H9 (cell line): ENCODE results near the gene CINP. TPM values are rescaled to one million over a fixed set of nuclear protein-coding genes. Genes with fewer than 3 reads are reported as not detected.

Source experiments
- DNase-seq: peaks from one replicate; pipeline ENCODE4 v3.0.0-alpha.2; 2017
- H2AFZ ChIP-seq: one replicate; pipeline ENCODE4 v1.6.1; 2013; ENCODE audit warnings: mild to moderate bottlenecking, low read length, control low read depth, moderate library complexity
- H2AK5ac ChIP-seq: 2 replicates; pipeline ENCODE4 v1.6.1; 2013; ENCODE audit warnings: low read length, control low read depth, mixed read lengths; ENCODE audit not compliant: insufficient read length
- H2BK120ac ChIP-seq: one replicate; pipeline ENCODE4 v1.6.1; 2013; ENCODE audit warnings: low read depth, mild to moderate bottlenecking, low read length, control low read depth, inconsistent platforms; ENCODE audit not compliant: poor library complexity, severe bottlenecking
- H2BK12ac ChIP-seq: 2 replicates; pipeline ENCODE4 v1.6.1; 2013; ENCODE audit warnings: low read length, control low read depth, mixed read lengths, low read depth; ENCODE audit not compliant: insufficient read length
- H2BK15ac ChIP-seq: 2 replicates; pipeline ENCODE4 v1.6.1; 2013; ENCODE audit warnings: low read depth, low read length, control low read depth
- H2BK20ac ChIP-seq: one replicate; pipeline ENCODE4 v1.6.1; 2013; ENCODE audit warnings: low read depth, mild to moderate bottlenecking, low read length, control low read depth, inconsistent platforms; ENCODE audit not compliant: poor library complexity, severe bottlenecking
- H2BK5ac ChIP-seq: 2 replicates; pipeline ENCODE4 v1.6.1; 2013; ENCODE audit warnings: low read length, control low read depth, mixed read lengths; ENCODE audit not compliant: insufficient read length
- H3K14ac ChIP-seq: 2 replicates; pipeline ENCODE4 v1.6.1; 2013; ENCODE audit warnings: low read length, control low read depth; ENCODE audit not compliant: insufficient read depth
- H3K18ac ChIP-seq: 2 replicates; pipeline ENCODE4 v1.6.1; 2013; ENCODE audit warnings: low read depth, mild to moderate bottlenecking, mixed read lengths, low read length, control low read depth; ENCODE audit not compliant: insufficient read length
- H3K23ac ChIP-seq: 2 replicates; pipeline ENCODE4 v1.6.1; 2013; ENCODE audit warnings: low read length, control low read depth, mixed read lengths, low read depth; ENCODE audit not compliant: insufficient read length
- H3K23me2 ChIP-seq: 2 replicates; pipeline ENCODE4 v1.6.1; 2013; ENCODE audit warnings: low read depth, mild to moderate bottlenecking, mixed read lengths, low read length, control low read depth; ENCODE audit not compliant: insufficient read length, poor library complexity, severe bottlenecking
- H3K27ac ChIP-seq: 2 replicates; pipeline ENCODE4 v1.5.1; 2013; ENCODE audit warnings: low read length, control low read depth, mixed read lengths, low read depth; ENCODE audit not compliant: insufficient read length
- H3K27me3 ChIP-seq: 2 replicates; pipeline ENCODE4 v1.6.1; 2013; ENCODE audit warnings: low read length, control low read depth, inconsistent platforms; ENCODE audit not compliant: insufficient read depth
- H3K4ac ChIP-seq: 2 replicates; pipeline ENCODE4 v1.6.1; 2013; ENCODE audit warnings: low read depth, mild to moderate bottlenecking, control low read depth, inconsistent platforms, low read length, moderate library complexity
- H3K4me1 ChIP-seq: 2 replicates; pipeline ENCODE4 v1.6.1; 2013; ENCODE audit warnings: low read length, control low read depth, inconsistent platforms; ENCODE audit not compliant: insufficient read depth
- H3K4me2 ChIP-seq: 2 replicates; pipeline ENCODE4 v1.6.1; 2013; ENCODE audit warnings: low read length, control low read depth, mixed read lengths; ENCODE audit not compliant: insufficient read length, insufficient read depth
- H3K56ac ChIP-seq: 2 replicates; pipeline ENCODE4 v1.6.1; 2013; ENCODE audit warnings: low read depth, mild to moderate bottlenecking, mixed read lengths, low read length, control low read depth; ENCODE audit not compliant: insufficient read length
- H3K79me1 ChIP-seq: 2 replicates; pipeline ENCODE4 v1.6.1; 2013; ENCODE audit warnings: low read depth, mild to moderate bottlenecking, moderate library complexity, low read length, control low read depth, inconsistent platforms; ENCODE audit not compliant: insufficient read depth, poor library complexity, severe bottlenecking
- H3K79me2 ChIP-seq: 2 replicates; pipeline ENCODE4 v1.6.1; 2013; ENCODE audit warnings: low read length, control low read depth, inconsistent platforms; ENCODE audit not compliant: insufficient read depth
- H3K9ac ChIP-seq: 2 replicates; pipeline ENCODE4 v1.6.1; 2013; ENCODE audit warnings: low read length, control low read depth, mixed read lengths; ENCODE audit not compliant: insufficient read length; ENCODE audit errors: extremely low read depth
- H3K9me3 ChIP-seq: one replicate; pipeline ENCODE4 v1.6.1; 2013; ENCODE audit warnings: low read depth, low read length, inconsistent platforms; ENCODE audit not compliant: control insufficient read depth
- H3T11ph ChIP-seq: one replicate; pipeline ENCODE4 v1.6.1; 2013; ENCODE audit warnings: mild to moderate bottlenecking, low read length, control low read depth, inconsistent platforms
- H4K20me1 ChIP-seq: one replicate; pipeline ENCODE4 v1.6.1; 2013; ENCODE audit not compliant: control insufficient read depth, insufficient read length, insufficient read depth
- H4K5ac ChIP-seq: 2 replicates; pipeline ENCODE4 v1.6.1; 2013; ENCODE audit warnings: low read depth, mild to moderate bottlenecking, mixed read lengths, low read length, control low read depth; ENCODE audit not compliant: insufficient read length
- H4K8ac ChIP-seq: replicated peaks from 2 replicates; pipeline ENCODE4 v1.6.1; 2013; ENCODE audit warnings: low read length, control low read depth, mixed read lengths, low read depth; ENCODE audit not compliant: insufficient read length
- H4K91ac ChIP-seq: 2 replicates; pipeline ENCODE4 v1.6.1; 2013; ENCODE audit warnings: low read depth, mild to moderate bottlenecking, moderate library complexity, mixed read lengths, low read length, control low read depth; ENCODE audit not compliant: insufficient read length
- H3K27ac Mint-ChIP-seq, 3 experiments: 2 replicates in 2 of 3; 3 replicates in 1 of 3; pipeline ENCODE4 v1.8.0; 2020 to 2021; ENCODE audit warnings: mixed read lengths in 3 of 3, mild to moderate bottlenecking in 1 of 3, moderate library complexity in 1 of 3
- H3K27me3 Mint-ChIP-seq: 2 replicates; pipeline ENCODE4 v1.8.0; 2021; ENCODE audit warnings: low read depth, mild to moderate bottlenecking, moderate library complexity, mixed read lengths
- H3K36me3 Mint-ChIP-seq, 3 experiments: 2 replicates in 2 of 3; 3 replicates in 1 of 3; pipeline ENCODE4 v1.8.0; 2020 to 2021; ENCODE audit warnings: low read depth in 3 of 3, mixed read lengths in 3 of 3; ENCODE audit not compliant: insufficient read depth in 1 of 3
- H3K4me1 Mint-ChIP-seq, 2 experiments: 2 replicates each; pipeline ENCODE4 v1.8.0; 2020; ENCODE audit warnings: mixed read lengths in 2 of 2
- H3K4me3 Mint-ChIP-seq, 2 experiments: 2 replicates in 1 of 2; 3 replicates in 1 of 2; pipeline ENCODE4 v1.8.0; 2020 to 2021; ENCODE audit warnings: mild to moderate bottlenecking in 2 of 2, mixed read lengths in 2 of 2, moderate library complexity in 1 of 2
- H3K9me3 Mint-ChIP-seq, 2 experiments: 2 replicates in 1 of 2; 3 replicates in 1 of 2; pipeline ENCODE4 v1.8.0; 2020; ENCODE audit warnings: mild to moderate bottlenecking in 2 of 2, mixed read lengths in 2 of 2, moderate library complexity in 1 of 2
- WGBS: extraction: QIAGEN DNeasy Blood & Tissue Kit; methylation state at CpG from one replicate; pipeline ENCODE4 v1.1.7; 2013; ENCODE audit warnings: missing lambda C conversion rate, low lambda C conversion rate, mixed read lengths; ENCODE audit not compliant: insufficient read length; ENCODE audit errors: extremely low coverage; 5-methylcytosine and 5-hydroxymethylcytosine counted together
- total RNA-seq: library from RNA; stranded (reverse); gene quantifications from 2 replicates; pipeline ENCODE4 v1.2.1, GENCODE V29; 2021
- TF ChIP-seq, protein P1 (sequence below): fragments of 200-600 bp; sonication (generic); conservative IDR thresholded peaks from 3 replicates; pipeline ENCODE4 v1.8.0; 2021; ENCODE audit warnings: antibody characterized with exemption, mild to moderate bottlenecking

CINP gene
- total RNA-seq, 1 experiment from 2014 or later: 39.5 TPM

DNA sequence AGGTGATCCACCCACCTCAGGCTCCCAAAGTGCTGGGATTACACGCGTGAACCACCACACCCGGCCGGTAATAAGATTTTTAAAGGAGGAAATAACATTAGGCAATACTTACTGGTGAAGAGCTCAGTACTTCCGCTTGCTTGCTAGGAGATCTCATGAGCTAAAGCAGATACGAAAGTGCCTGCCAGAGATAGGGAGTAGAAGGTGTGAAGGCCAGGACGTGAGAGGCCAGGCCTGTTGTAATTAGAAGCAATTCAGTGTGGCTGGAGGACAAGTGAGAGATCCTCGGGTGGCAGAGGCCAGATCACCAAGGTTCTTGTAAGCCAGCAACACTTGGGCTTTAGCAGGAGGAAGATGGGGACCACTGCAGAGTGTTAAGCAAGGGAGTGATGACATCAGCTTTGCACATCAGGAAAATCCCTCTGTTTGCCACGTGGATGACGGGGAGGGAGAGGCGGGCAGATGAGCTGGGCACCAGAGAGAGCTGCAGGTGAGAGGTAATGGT is 7.7 kb upstream of the CINP start:
- peak overlapping the region; percentile 54 to 82 (median 58); a peak in 5 of 7 replicates for H3K27ac Mint-ChIP-seq

More for the DNA sequence above, 7.7 kb upstream of the CINP start:
- TF ChIP-seq, protein P1, sequence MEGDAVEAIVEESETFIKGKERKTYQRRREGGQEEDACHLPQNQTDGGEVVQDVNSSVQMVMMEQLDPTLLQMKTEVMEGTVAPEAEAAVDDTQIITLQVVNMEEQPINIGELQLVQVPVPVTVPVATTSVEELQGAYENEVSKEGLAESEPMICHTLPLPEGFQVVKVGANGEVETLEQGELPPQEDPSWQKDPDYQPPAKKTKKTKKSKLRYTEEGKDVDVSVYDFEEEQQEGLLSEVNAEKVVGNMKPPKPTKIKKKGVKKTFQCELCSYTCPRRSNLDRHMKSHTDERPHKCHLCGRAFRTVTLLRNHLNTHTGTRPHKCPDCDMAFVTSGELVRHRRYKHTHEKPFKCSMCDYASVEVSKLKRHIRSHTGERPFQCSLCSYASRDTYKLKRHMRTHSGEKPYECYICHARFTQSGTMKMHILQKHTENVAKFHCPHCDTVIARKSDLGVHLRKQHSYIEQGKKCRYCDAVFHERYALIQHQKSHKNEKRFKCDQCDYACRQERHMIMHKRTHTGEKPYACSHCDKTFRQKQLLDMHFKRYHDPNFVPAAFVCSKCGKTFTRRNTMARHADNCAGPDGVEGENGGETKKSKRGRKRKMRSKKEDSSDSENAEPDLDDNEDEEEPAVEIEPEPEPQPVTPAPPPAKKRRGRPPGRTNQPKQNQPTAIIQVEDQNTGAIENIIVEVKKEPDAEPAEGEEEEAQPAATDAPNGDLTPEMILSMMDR: no peak
- Histone ChIP-seq H3K9me3 (no peaks in the 10 kb centered on the region), H3K18ac (no peak overlapping the region), H4K91ac (no peak overlapping the region), H2BK20ac (no peak overlapping the region), H3K27me3 (no peaks in the 10 kb centered on the region), H2AFZ (no peak overlapping the region), H2BK5ac (no peak overlapping the region), H3T11ph (no peak overlapping the region), H2BK15ac (no peak overlapping the region), H3K9ac (no peak overlapping the region), H2BK120ac (no peak overlapping the region), H3K56ac (no peak overlapping the region), H3K4ac (no peak overlapping the region), H3K23ac (no peak overlapping the region), H4K5ac (peak overlapping the region; percentile 2), H4K20me1 (no peaks in the 10 kb centered on the region), H3K79me1 (no peaks in the 10 kb centered on the region), H3K14ac (no peak overlapping the region), H4K8ac (no peak overlapping the region), H3K27ac (no peak overlapping the region), H3K4me1 (no peaks in the 10 kb centered on the region), H2AK5ac (no peak overlapping the region), H3K4me2 (no peak overlapping the region), H3K23me2 (no peaks in the 10 kb centered on the region), H2BK12ac (no peak overlapping the region), H3K79me2 (0 out of 2 replicates have a peak, but pooled peaks cover 4% of the 10 kb centered on the region)
- Mint-ChIP-seq H3K27me3 (no peaks in the 10 kb centered on the region), H3K4me3 (no peak overlapping the region), H3K9me3 (no peaks in the 10 kb centered on the region), H3K4me1 (peaks cover 0 to 10% of the 10 kb centered on the region in 2 experiments; a peak in 3 of 4 replicates), H3K36me3 (no peaks in the 10 kb centered on the region)
- whole genome bisulfite sequencing: no CpG with 5 or more reads among the region's 11 CpGs
- DNase-seq: no peak
